ENCODE measurements around the gene MCTP1.

GRCh38 chr5:94667937-94668336 is 617.0 kb downstream of the MCTP1 start:
- TF ChIP-seq CTCF (IDR thresholded peaks at IDR 0.05; ENCODE audit: low read length): no peak
- TF ChIP-seq EZH2 (optimal IDR thresholded peaks at IDR 0.05; ENCODE audit: low read depth, low read length): no peak

Data from MM.1S (cell line).